Stomach (tissue), 4 donors: ENCODE measurements around the gene CACNB2.

Experiments used
- EP300 ChIP-seq: sonication (generic); formaldehyde crosslinking; IDR thresholded peaks from one replicate; pipeline ENCODE4 v1.6.1; 2017; ENCODE audit warnings: antibody characterized with exemption
- POLR2A ChIP-seq, 4 donors: fragments of 450-650 bp; IDR thresholded peaks; one replicate each; pipeline ENCODE4 v1.6.1; 2016; ENCODE audit warnings: antibody characterized with exemption in 4 of 4, control low read depth in 2 of 4, mild to moderate bottlenecking in 1 of 4, moderate library complexity in 1 of 4
- TF ChIP-seq, protein P1 (sequence below), 7 experiments: fragments of 450-650 bp in 4 of 7; fragments of 200-600 bp in 3 of 7; sonication (generic) in 3 of 7; IDR thresholded peaks; one replicate each; pipeline ENCODE4 v1.5.1; 2016 to 2019; ENCODE audit warnings: antibody characterized with exemption in 7 of 7, control low read depth in 2 of 7, mild to moderate bottlenecking in 1 of 7

DNA sequence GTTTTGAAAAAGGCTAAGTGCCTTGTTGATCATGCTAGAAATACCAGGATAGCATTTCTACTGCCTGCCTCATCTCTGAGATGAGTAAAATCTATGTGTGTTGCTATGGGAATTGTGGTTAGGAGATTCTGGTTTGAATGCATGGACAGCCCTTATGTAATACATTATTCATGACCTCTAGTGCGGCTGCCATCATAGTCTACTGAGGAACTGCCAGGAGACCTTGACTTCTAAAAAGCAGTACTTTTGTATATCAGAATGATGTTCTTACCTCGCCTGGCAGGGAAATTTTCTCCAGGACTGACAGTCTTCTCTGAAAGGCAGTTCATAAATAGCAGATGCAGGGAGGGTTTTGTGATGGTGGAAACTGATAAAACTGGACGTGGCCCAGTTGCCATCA lies 262.6 kb downstream of the CACNB2 start:
- TF ChIP-seq, protein P1, sequence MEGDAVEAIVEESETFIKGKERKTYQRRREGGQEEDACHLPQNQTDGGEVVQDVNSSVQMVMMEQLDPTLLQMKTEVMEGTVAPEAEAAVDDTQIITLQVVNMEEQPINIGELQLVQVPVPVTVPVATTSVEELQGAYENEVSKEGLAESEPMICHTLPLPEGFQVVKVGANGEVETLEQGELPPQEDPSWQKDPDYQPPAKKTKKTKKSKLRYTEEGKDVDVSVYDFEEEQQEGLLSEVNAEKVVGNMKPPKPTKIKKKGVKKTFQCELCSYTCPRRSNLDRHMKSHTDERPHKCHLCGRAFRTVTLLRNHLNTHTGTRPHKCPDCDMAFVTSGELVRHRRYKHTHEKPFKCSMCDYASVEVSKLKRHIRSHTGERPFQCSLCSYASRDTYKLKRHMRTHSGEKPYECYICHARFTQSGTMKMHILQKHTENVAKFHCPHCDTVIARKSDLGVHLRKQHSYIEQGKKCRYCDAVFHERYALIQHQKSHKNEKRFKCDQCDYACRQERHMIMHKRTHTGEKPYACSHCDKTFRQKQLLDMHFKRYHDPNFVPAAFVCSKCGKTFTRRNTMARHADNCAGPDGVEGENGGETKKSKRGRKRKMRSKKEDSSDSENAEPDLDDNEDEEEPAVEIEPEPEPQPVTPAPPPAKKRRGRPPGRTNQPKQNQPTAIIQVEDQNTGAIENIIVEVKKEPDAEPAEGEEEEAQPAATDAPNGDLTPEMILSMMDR (IDR thresholded peaks at IDR 0.05): no peak
- TF ChIP-seq POLR2A (IDR thresholded peaks at IDR 0.05): no peak
- no peak for TF ChIP-seq EP300
